Tibial nerve (tissue), 3 donors: ENCODE data around the gene SF3A1.
A peak's percentile ranks its signal among the peaks of the same experiment; 100 is the strongest.

Experiments
- POLR2A ChIP-seq, 2 donors: fragments of 450-650 bp; IDR thresholded peaks; one replicate each; pipeline ENCODE4 v1.6.1; 2017; ENCODE audit warnings: antibody characterized with exemption in 2 of 2, mild to moderate bottlenecking in 2 of 2, moderate library complexity in 2 of 2
- TF ChIP-seq, protein P1 (sequence below), 5 experiments: fragments of 200-600 bp in 3 of 5; fragments of 450-650 bp in 2 of 5; sonication (generic) in 3 of 5; IDR thresholded peaks; one replicate each; pipeline ENCODE4 v1.5.1; 2016 to 2019; ENCODE audit warnings: antibody characterized with exemption in 5 of 5, mild to moderate bottlenecking in 3 of 5, moderate library complexity in 2 of 5

DNA sequence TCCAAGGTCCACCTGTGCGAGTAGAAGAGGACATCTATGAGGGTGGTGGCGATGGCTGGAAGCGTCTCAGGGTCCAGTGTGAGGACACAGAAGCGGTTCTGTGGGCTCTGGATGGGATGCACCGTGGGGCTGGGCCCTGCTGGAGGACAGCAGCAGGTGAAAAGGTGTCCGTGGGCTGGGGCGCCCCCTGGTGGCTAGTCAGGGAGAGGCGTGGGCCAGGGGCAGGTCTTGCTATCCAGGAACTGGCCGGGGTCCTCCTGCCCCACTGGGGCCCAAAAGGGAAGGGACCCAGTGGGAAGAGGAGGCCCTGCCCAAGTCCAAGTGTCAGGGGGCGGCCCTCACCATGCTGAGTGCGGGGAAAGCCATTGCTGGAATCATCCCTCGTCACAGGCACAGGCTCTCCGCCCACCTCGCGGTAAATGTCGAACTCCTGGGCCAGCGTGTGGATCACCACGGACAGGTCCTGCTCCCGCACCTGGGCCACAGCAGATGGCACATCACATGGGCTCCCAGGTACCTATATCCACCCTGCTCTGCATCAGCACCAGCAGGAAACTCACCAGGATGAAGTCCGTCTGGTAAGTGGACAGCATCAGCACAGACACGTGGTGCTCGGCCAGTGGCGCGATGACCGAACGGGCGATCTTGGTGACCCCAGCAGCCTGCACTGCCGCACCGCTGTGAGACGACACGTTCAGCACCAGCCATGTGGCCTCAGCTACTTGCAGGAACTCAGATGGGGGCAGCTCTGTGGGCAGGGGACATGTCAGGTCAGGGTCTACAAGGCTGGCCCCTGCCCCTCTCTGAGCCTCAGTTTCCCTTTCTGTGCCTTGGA, 69.7 kb downstream of the SF3A1 start:
- TF ChIP-seq, protein P1, sequence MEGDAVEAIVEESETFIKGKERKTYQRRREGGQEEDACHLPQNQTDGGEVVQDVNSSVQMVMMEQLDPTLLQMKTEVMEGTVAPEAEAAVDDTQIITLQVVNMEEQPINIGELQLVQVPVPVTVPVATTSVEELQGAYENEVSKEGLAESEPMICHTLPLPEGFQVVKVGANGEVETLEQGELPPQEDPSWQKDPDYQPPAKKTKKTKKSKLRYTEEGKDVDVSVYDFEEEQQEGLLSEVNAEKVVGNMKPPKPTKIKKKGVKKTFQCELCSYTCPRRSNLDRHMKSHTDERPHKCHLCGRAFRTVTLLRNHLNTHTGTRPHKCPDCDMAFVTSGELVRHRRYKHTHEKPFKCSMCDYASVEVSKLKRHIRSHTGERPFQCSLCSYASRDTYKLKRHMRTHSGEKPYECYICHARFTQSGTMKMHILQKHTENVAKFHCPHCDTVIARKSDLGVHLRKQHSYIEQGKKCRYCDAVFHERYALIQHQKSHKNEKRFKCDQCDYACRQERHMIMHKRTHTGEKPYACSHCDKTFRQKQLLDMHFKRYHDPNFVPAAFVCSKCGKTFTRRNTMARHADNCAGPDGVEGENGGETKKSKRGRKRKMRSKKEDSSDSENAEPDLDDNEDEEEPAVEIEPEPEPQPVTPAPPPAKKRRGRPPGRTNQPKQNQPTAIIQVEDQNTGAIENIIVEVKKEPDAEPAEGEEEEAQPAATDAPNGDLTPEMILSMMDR (IDR thresholded peaks at IDR 0.05): peak; percentile 77 to 95 (median 91)
- no peak for TF ChIP-seq POLR2A (IDR thresholded peaks at IDR 0.05)
